ENCODE measurements around the gene MAPK8IP1.

DNA sequence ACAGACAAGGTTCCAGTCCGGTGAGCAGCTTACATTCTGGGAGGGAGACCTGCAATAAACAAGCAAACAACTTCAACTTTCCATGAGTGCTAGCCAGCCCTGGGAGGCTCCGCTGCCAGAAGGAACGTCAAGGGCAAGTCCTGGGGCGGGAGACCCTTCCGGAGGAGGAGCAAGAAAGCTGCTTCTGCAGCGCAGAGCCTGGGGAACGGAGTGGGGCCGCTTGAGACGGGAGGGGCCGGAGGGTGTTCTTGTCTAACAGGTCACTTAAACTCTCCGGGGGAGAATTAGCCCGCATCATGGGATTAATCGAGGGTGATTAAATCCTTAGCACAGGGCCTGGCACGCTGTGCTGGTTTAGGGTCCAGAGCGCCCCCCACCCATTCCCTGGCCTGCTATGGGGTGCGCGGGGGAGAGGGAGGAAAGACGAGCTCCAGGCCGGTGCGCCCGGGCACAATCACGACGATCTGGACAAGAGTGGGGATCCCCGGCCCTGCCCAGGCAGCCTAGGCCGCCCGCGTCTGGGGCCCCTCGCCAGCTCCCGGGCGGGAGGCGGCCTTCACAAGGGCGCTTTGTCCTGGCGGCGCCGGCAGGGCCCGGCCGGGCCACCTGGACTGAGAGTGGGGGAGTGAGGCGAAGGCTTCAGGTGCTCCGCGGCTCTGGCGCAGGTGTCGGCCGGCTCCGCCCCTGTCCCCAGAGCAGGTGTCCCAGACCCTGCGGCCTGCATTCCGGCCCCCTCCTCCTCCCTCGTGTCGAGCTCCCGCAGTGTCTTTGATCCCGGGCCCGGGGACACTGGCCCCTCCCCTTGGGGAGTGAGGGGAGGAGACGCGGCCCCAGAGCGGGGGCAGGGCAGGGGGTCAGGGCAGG, 36.3 kb downstream of the MAPK8IP1 start:
- TF ChIP-seq, protein P1, sequence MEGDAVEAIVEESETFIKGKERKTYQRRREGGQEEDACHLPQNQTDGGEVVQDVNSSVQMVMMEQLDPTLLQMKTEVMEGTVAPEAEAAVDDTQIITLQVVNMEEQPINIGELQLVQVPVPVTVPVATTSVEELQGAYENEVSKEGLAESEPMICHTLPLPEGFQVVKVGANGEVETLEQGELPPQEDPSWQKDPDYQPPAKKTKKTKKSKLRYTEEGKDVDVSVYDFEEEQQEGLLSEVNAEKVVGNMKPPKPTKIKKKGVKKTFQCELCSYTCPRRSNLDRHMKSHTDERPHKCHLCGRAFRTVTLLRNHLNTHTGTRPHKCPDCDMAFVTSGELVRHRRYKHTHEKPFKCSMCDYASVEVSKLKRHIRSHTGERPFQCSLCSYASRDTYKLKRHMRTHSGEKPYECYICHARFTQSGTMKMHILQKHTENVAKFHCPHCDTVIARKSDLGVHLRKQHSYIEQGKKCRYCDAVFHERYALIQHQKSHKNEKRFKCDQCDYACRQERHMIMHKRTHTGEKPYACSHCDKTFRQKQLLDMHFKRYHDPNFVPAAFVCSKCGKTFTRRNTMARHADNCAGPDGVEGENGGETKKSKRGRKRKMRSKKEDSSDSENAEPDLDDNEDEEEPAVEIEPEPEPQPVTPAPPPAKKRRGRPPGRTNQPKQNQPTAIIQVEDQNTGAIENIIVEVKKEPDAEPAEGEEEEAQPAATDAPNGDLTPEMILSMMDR (IDR thresholded peaks at IDR 0.05) = no peak
- peak in 2 of 3 donors; percentile 52 to 54 for TF ChIP-seq POLR2AphosphoS5 (IDR thresholded peaks at IDR 0.05)
- peak in 1 of 4 donors; percentile 17 for TF ChIP-seq POLR2A (IDR thresholded peaks at IDR 0.05)

Data from stomach (tissue), 4 donors.